Lower leg skin (tissue), 3 donors: Measurements from ENCODE around the gene MCF2L2.

Experiments used
- POLR2A ChIP-seq, 2 donors: fragments of 450-650 bp; IDR thresholded peaks; one replicate each; pipeline ENCODE4 v1.6.1; 2016 to 2017; ENCODE audit warnings: antibody characterized with exemption in 2 of 2, mild to moderate bottlenecking in 1 of 2, moderate library complexity in 1 of 2
- TF ChIP-seq, protein P1 (sequence below), 3 donors: fragments of 450-650 bp; IDR thresholded peaks; one replicate each; pipeline ENCODE4 v1.5.1; 2016; ENCODE audit warnings: antibody characterized with exemption in 3 of 3, mild to moderate bottlenecking in 3 of 3, moderate library complexity in 2 of 3

GRCh38 chr3:183313764-183314163 is 114.7 kb downstream of the MCF2L2 start:
- TF ChIP-seq, protein P1, sequence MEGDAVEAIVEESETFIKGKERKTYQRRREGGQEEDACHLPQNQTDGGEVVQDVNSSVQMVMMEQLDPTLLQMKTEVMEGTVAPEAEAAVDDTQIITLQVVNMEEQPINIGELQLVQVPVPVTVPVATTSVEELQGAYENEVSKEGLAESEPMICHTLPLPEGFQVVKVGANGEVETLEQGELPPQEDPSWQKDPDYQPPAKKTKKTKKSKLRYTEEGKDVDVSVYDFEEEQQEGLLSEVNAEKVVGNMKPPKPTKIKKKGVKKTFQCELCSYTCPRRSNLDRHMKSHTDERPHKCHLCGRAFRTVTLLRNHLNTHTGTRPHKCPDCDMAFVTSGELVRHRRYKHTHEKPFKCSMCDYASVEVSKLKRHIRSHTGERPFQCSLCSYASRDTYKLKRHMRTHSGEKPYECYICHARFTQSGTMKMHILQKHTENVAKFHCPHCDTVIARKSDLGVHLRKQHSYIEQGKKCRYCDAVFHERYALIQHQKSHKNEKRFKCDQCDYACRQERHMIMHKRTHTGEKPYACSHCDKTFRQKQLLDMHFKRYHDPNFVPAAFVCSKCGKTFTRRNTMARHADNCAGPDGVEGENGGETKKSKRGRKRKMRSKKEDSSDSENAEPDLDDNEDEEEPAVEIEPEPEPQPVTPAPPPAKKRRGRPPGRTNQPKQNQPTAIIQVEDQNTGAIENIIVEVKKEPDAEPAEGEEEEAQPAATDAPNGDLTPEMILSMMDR (IDR thresholded peaks at IDR 0.05), result no peak
- no peak for TF ChIP-seq POLR2A (IDR thresholded peaks at IDR 0.05)
